SK-N-MC (cell line): ENCODE data around the gene CEP104.

Experiments
- EZH2 ChIP-seq: fragments of 200-600 bp; sonication (generic); IDR thresholded peaks from one replicate; pipeline ENCODE4 v1.6.1; 2017; ENCODE audit warnings: antibody characterized with exemption
- POLR2AphosphoS5 ChIP-seq: IDR thresholded peaks from 2 replicates; pipeline ENCODE4 v1.6.1; 2012; ENCODE audit warnings: mild to moderate bottlenecking, low read depth, low read length, borderline replicate concordance

DNA sequence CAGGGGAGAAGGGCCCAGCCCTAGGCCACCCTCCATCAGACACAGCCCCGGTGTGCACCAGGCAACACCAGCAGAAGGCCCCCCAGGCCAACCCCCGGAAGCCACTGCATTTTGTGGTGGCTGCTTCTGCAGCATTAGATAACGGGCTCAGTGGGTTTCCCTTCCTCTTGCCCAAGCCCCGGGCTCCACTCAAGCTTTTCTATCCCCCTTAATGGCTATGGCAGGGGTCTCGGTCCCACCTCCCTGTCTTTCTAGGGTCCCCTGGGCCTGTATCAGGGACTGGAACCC lies 24.1 kb upstream of the CEP104 start:
- TF ChIP-seq EZH2: no peak
- TF ChIP-seq POLR2AphosphoS5: no peak
